ENCODE data around the gene DRAXIN.

Gene DRAXIN

GRCh38 chr1:11700601-11701467, 9.3 kb downstream of the DRAXIN start:
- Histone ChIP-seq H3K4me1 (no peaks in the 10 kb centered on the region), H3K27ac (no peak overlapping the region), H3K79me2 (no peaks in the 10 kb centered on the region), H3K27me3 (ENCODE audit: control insufficient read depth, insufficient read depth, low read length) (peaks cover 4% of the 10 kb centered on the region), H3K9me3 (ENCODE audit: control insufficient read depth, low read length) (no peaks in the 10 kb centered on the region), H3K9ac (no peak overlapping the region), H3K4me3 (ENCODE audit: low read depth, low read length) (no peak overlapping the region), H3K4me2 (ENCODE audit: low read length) (no peak overlapping the region), H3K36me3 (ENCODE audit: control insufficient read depth, insufficient read depth, low read length) (no peaks in the 10 kb centered on the region), H2AFZ (no peak overlapping the region)
- no peak for TF ChIP-seq CTCF (IDR thresholded peaks at IDR 0.05)

GRCh38 chr1:11701551-11701961, 10.0 kb downstream of the DRAXIN start:
- peaks cover 4% of the 10 kb centered on the region for H3K27me3 ChIP-seq (ENCODE audit: control insufficient read depth, insufficient read depth, low read length)

DNA sequence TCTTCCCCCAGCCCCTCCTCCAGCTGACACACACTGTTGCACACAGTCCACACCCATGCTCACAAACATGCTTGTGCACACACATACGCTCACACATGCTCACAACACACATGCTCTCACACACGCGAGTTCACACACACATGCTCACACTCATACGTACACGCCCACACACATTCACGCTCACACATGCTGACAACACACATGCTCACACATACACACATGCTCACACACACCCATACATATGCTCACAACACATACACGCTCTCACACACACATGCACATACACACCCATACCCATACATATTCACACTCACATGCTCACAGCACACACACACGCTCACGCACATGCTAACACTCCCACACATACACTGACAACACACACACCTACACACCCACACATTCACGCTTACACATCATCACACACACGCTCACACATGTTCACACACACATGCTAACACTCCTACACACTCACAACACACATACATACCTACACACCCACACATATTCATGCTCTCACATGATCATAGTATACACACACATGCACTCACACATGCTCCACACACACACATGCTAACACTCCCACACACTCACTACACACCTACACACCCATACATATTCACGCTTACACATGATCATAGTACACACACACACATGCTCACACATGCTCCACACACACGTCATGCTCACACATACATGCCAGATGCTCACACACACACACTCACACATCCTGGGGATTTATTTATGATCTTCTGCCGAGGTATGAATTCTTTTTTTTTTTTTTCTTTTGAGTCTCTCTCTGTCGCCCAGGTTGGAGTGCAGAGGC, 10.7 kb downstream of the DRAXIN start:
- H3K27ac ChIP-seq, result no peak overlapping the region

More at GRCh38 chr1:11701551-11701961, 10.0 kb downstream of the DRAXIN start:
- Histone ChIP-seq H3K9ac (no peak overlapping the region), H2AFZ (no peak overlapping the region), H3K4me3 (ENCODE audit: low read depth, low read length) (no peak overlapping the region), H3K27ac (no peak overlapping the region), H3K4me1 (no peaks in the 10 kb centered on the region), H3K36me3 (ENCODE audit: control insufficient read depth, insufficient read depth, low read length) (no peaks in the 10 kb centered on the region), H3K9me3 (ENCODE audit: control insufficient read depth, low read length) (no peaks in the 10 kb centered on the region), H3K79me2 (no peaks in the 10 kb centered on the region), H3K4me2 (ENCODE audit: low read length) (no peak overlapping the region)
- TF ChIP-seq CTCF (IDR thresholded peaks at IDR 0.05), result no peak

GRCh38 chr1:11703357-11704193, 12.1 kb downstream of the DRAXIN start:
- H3K4me1 ChIP-seq, result peaks cover 4% of the 10 kb centered on the region
- H3K27ac ChIP-seq, result no peak overlapping the region
- H3K4me2 ChIP-seq (ENCODE audit: low read length), result no peak overlapping the region
- H3K9me3 ChIP-seq (ENCODE audit: control insufficient read depth, low read length), result no peaks in the 10 kb centered on the region
- no peak overlapping the region for H2AFZ ChIP-seq
- H3K36me3 ChIP-seq (ENCODE audit: control insufficient read depth, insufficient read depth, low read length), result no peaks in the 10 kb centered on the region
- no peak overlapping the region for H3K4me3 ChIP-seq (ENCODE audit: low read depth, low read length)
- peaks cover 4% of the 10 kb centered on the region for H3K27me3 ChIP-seq (ENCODE audit: control insufficient read depth, insufficient read depth, low read length)
- no peaks in the 10 kb centered on the region for H3K79me2 ChIP-seq
- H3K9ac ChIP-seq, result no peak overlapping the region
- TF ChIP-seq CTCF (IDR thresholded peaks at IDR 0.05), result no peak

More for the DNA sequence above, 10.7 kb downstream of the DRAXIN start:
- no peaks in the 10 kb centered on the region for H3K9me3 ChIP-seq (ENCODE audit: control insufficient read depth, low read length)
- no peak for TF ChIP-seq CTCF (IDR thresholded peaks at IDR 0.05)
- H3K4me3 ChIP-seq (ENCODE audit: low read depth, low read length), result no peak overlapping the region
- H3K36me3 ChIP-seq (ENCODE audit: control insufficient read depth, insufficient read depth, low read length), result no peaks in the 10 kb centered on the region
- H2AFZ ChIP-seq, result no peak overlapping the region
- H3K4me2 ChIP-seq (ENCODE audit: low read length), result no peak overlapping the region
- no peak overlapping the region for H3K9ac ChIP-seq
- no peaks in the 10 kb centered on the region for H3K79me2 ChIP-seq
- H3K4me1 ChIP-seq, result no peaks in the 10 kb centered on the region
- H3K27me3 ChIP-seq (ENCODE audit: control insufficient read depth, insufficient read depth, low read length), result peaks cover 4% of the 10 kb centered on the region
